ENCODE measurements around the gene CLNS1A.
"Not testable (repeated sequence)": the region's sequence is repeated elsewhere in the genome, so short reads cannot be mapped to it uniquely, and the experiment has no call there.

Gene CLNS1A

DNA sequence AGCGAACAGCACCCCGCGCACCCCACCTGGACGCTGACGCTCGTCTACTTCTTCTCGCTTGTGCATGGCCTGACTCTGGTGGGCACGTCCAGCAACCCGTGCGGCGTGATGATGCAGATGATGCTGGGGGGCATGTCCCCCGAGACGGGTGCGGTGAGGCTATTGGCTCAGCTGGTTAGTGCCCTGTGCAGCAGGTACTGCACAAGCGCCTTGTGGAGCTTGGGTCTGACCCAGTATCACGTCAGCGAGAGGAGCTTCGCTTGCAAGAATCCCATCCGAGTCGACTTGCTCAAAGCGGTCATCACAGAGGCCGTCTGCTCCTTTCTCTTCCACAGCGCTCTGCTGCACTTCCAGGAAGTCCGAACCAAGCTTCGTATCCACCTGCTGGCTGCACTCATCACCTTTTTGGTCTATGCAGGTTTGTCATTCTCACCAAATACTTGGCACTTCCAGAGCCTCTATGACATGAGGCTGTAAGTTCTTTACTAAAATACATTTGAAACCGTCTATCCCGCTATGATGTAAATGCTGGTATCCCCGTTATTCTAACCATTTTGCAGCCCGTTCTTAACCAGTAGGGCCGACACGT lies 47.3 kb downstream of the CLNS1A start:
- TF ChIP-seq, protein P1, sequence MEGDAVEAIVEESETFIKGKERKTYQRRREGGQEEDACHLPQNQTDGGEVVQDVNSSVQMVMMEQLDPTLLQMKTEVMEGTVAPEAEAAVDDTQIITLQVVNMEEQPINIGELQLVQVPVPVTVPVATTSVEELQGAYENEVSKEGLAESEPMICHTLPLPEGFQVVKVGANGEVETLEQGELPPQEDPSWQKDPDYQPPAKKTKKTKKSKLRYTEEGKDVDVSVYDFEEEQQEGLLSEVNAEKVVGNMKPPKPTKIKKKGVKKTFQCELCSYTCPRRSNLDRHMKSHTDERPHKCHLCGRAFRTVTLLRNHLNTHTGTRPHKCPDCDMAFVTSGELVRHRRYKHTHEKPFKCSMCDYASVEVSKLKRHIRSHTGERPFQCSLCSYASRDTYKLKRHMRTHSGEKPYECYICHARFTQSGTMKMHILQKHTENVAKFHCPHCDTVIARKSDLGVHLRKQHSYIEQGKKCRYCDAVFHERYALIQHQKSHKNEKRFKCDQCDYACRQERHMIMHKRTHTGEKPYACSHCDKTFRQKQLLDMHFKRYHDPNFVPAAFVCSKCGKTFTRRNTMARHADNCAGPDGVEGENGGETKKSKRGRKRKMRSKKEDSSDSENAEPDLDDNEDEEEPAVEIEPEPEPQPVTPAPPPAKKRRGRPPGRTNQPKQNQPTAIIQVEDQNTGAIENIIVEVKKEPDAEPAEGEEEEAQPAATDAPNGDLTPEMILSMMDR (IDR thresholded peaks at IDR 0.05; ENCODE audit: low read depth, low read length) = no peak
- Histone ChIP-seq H3K9me3 (no peaks in the 10 kb centered on the region), H3K4me1 (peaks cover 5% of the 10 kb centered on the region; the same call in 1 of the 2 replicates), H3K4me3 (ENCODE audit: low read depth, low read length) (peak overlapping the region; percentile 77), H3K36me3 (no peaks in the 10 kb centered on the region), H3K27me3 (no peaks in the 10 kb centered on the region; the same call in 1 of the 2 replicates)
- no peak for DNase-seq

DNA sequence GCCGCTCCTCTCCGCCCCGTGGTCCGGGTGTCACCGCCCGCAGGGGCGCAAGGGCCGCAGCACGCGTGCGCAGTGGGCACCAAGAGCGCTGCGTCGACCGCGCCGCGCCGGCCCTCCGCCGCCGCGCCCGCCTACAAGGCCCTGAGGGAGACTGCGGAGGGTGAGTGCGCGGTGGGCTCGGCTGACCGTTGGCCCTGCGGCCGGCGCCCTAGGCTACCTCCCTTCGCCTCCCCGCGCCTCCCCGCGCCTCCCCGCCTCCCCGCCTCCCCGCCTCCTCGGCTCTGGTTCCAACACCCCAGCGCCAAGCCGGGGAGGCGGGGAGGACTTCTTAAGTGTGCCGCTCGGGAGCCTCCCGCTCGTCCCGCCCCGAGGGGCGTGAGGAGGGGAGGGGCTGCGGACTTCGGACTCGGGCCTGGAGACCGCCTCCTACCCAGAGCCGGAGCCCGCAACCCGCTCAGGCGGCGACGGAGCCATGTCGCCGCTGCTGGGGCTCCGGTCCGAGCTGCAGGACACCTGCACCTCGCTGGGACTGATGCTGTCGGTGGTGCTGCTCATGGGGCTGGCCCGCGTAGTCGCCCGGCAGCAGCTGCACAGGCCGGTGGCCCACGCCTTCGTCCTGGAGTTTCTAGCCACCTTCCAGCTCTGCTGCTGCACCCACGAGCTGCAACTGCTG lies 47.9 kb downstream of the CLNS1A start, which contains the start of gene AQP11:
Gene AQP11 (plus strand): TSS at position 433 of the 673 bp plus-strand sequence. CDS start 40 bp downstream, at position 473.
- DNase-seq = peak; percentile 92
- TF ChIP-seq, protein P1 (IDR thresholded peaks at IDR 0.05; ENCODE audit: low read depth, low read length) = no peak
- Histone ChIP-seq H3K4me3 (ENCODE audit: low read depth, low read length) (peak within 1 kb of the TSS; percentile 77), H3K4me1 (peaks cover 5% of the 10 kb centered on the region; the same call in 1 of the 2 replicates), H3K36me3 (no peaks in the 10 kb centered on the region), H3K27me3 (no peaks in the 10 kb centered on the region; the same call in 1 of the 2 replicates), H3K9me3 (no peaks in the 10 kb centered on the region)

DNA sequence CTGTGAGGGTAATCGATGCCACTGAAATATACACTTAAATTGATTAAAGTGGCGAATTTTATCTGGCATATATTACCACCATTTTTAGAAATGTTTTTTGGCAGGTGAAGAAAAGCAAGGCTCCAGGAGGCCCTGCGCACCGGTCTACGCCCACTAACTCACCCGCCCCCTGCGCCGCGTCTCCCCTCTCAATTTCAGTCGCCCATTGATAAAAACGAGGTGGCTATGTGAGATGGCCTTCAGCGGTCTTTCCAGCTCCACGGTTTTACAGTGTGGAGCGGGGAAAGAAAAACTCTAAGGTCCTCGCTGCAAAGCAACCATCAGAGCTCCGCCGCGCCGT lies 48.4 kb downstream of the CLNS1A start:
- H3K4me3 ChIP-seq (ENCODE audit: low read depth, low read length) = peak overlapping the region; percentile 77
- TF ChIP-seq, protein P1 (IDR thresholded peaks at IDR 0.05; ENCODE audit: low read depth, low read length) = no peak
- no peaks in the 10 kb centered on the region for H3K36me3 ChIP-seq
- peaks cover 5% of the 10 kb centered on the region; the same call in 1 of the 2 replicates for H3K4me1 ChIP-seq
- no peak for DNase-seq
- H3K9me3 ChIP-seq = no peaks in the 10 kb centered on the region
- H3K27me3 ChIP-seq = no peaks in the 10 kb centered on the region; the same call in 1 of the 2 replicates

DNA sequence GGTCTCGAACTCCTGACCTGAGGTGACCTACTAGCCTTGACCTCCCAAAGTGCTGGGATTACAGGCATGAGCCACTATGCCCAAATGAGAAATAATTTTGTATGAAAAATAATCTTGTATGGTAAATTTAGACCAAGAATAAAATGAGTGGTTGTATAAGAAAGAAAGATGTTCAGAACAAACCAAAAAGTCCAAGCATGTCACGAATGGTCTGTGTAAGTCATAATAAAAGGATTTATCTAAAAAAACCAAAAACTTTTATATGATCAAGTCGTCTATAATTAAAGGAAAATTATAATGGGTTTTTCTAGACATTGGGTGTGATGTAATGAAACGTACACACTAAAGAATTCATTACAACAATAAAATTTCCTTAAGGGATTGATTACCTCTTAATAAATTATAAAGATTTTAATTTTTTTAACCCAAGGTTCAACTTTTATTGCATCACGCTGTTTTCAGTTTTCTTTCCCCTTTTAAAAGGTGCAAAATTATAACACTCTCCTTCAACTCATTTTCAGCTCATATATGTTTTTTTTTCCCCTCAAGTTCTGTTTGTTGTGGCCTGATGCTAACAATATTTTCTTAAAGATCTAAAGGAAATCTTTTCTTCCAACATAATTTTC lies 56.8 kb downstream of the CLNS1A start:
- Histone ChIP-seq H3K4me1 (no peaks in the 10 kb centered on the region), H3K36me3 (no peaks in the 10 kb centered on the region), H3K9me3 (peaks cover 7% of the 10 kb centered on the region; the same call in 1 of the 2 replicates), H3K4me3 (ENCODE audit: low read depth, low read length) (no peak overlapping the region), H3K27me3 (no peaks in the 10 kb centered on the region)
- TF ChIP-seq, protein P1 (IDR thresholded peaks at IDR 0.05; ENCODE audit: low read depth, low read length) = no peak
- DNase-seq = peak; percentile 32

DNA sequence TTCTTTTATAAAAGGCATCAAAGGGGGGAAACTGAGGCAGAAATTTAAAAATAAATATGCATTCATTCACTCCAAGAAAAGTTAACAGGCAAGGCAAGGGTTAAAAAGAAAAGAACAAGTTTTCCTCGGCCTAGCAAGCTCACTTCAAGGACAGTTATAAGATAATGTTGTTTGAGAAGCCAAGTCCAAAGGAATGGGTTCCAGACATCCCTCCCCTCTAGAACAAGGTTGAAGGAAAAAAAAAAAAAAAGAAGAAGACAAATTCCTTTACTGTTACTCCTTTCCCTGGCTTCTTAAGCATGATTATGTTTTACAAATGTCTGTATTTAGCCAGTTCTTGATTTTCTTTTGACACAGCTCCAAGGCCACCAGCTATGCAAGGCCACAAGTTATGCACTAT lies 62.2 kb downstream of the CLNS1A start:
- not testable (repeated sequence) for H3K27me3 ChIP-seq; H3K36me3 ChIP-seq; DNase-seq; H3K9me3 ChIP-seq; H3K4me3 ChIP-seq (ENCODE audit: low read depth, low read length); H3K4me1 ChIP-seq

DNA sequence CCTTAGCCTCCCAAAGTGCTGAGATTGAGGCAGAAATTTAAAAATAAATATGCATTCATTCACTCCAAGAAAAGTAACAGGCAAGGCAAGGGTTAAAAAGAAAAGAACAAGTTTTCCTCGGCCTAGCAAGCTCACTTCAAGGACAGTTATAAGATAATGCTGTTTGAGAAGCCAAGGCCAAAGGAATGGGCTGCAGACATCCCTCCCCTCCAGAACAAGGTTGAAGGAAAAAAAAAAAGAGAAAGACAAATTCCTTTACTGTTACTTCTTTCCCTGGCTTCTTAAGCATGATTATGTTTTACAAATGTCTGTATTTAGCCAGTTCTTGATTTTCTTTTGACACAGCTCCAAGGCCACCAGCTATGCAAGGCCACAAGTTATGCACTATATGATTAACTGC lies 66.7 kb downstream of the CLNS1A start:
- H3K9me3 ChIP-seq; DNase-seq; H3K4me1 ChIP-seq; H3K36me3 ChIP-seq; H3K4me3 ChIP-seq (ENCODE audit: low read depth, low read length); H3K27me3 ChIP-seq: not testable (repeated sequence)

DNA sequence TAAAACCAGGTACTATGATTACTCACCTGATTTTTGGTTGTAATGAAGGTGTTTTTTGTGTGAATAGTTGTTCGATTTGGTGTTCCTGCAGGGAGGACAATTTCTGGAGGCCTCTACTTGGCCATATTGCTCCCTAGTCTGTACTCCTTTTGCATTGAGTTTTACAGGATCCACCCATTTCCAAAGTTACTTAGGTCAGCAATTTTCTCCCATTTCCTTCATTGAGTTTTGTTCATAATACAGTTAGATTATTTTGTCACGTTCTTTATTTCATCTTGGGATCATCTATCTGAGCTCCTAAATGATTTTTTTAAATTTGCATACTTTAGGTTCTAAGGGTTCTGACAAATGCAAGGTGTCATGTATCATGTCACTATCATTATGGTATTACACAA lies 67.9 kb downstream of the CLNS1A start:
- DNase-seq = no peak
- Histone ChIP-seq H3K36me3 (no peaks in the 10 kb centered on the region), H3K4me1 (no peaks in the 10 kb centered on the region), H3K4me3 (ENCODE audit: low read depth, low read length) (no peak overlapping the region), H3K9me3 (no peaks in the 10 kb centered on the region; the same call in 1 of the 2 replicates), H3K27me3 (no peaks in the 10 kb centered on the region)
- TF ChIP-seq, protein P1 (IDR thresholded peaks at IDR 0.05; ENCODE audit: low read depth, low read length) = no peak

Measured in BE2C (cell line).